Measurements from ENCODE around the gene MFSD12. TPM values are rescaled to one million over a fixed set of nuclear protein-coding genes. Genes with fewer than 3 reads are reported as not detected.

MFSD12 gene
- total RNA-seq, 4 donors from 2014 or later = 22.3 to 77.3 (median 48.7) TPM

- Histone ChIP-seq H3K27ac (no peak overlapping the region), H3K36me3 (no peaks in the 10 kb centered on the region), H3K4me1 (peaks cover 3 to 4% of the 10 kb centered on the region in 2 donors), H3K4me3 (no peak overlapping the region), H3K27me3 (peaks cover 0 to 2% (median 0%) of the 10 kb centered on the region in 3 donors), H3K9me3 (no peaks in the 10 kb centered on the region)
- ATAC-seq = no peak
- TF ChIP-seq CTCF (IDR thresholded peaks at IDR 0.05 in 4 of 5, conservative IDR thresholded peaks at IDR 0.05 in 1 of 5) = no peak
- no peak for TF ChIP-seq POLR2A (IDR thresholded peaks at IDR 0.05)
- in situ Hi-C loops (cut with MboI; ENCODE audit: low sequenced_read_pairs in 4 of 4) = no loop called here
- DNase-seq = no peak
- intact Hi-C loops (cut with DNase I; ENCODE audit: low total_unique reads) = no loop called here
Measured at GRCh38 chr19:3591876-3592613, 34.7 kb upstream of the MFSD12 start.

DNA sequence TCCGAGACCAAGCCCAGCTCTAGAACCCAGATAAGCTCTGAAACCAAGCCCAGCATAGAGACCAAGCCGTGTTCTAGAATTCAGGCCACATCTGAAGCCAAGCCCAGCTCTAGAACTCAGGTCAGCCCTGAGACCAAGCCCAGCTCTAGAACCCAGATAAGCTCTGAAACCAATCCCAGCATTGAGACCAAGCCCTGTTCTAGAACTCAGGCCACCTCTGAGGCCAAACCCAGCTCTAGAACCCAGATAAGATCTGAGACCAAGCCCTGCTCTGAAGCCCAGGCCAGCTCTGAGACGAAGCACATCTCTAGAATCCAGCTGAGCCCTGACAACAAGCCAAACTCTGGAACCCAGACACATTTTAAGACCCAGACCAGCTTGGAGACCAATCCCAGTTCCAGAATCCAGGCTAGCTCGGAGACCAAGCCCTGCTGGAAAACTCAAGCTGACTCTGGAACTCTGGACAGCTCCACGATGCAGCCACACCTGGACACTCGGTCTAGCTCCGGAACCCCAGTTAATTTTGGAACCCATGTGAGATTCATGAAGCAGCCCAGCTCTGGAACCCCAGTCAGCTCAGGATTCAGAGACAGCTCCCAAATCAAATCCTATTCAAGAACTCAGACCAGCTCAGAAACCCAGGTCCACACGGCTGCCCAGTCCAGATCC, 33.7 kb upstream of the MFSD12 start:
- peaks cover 5 to 10% of the 10 kb centered on the region in 2 donors for H3K4me1 ChIP-seq
- TF ChIP-seq POLR2A (IDR thresholded peaks at IDR 0.05) (no peak), CTCF (IDR thresholded peaks at IDR 0.05 in 4 of 5, conservative IDR thresholded peaks at IDR 0.05 in 1 of 5) (no peak)
- intact Hi-C loops (cut with DNase I; ENCODE audit: low total_unique reads) = no loop called here

DNA sequence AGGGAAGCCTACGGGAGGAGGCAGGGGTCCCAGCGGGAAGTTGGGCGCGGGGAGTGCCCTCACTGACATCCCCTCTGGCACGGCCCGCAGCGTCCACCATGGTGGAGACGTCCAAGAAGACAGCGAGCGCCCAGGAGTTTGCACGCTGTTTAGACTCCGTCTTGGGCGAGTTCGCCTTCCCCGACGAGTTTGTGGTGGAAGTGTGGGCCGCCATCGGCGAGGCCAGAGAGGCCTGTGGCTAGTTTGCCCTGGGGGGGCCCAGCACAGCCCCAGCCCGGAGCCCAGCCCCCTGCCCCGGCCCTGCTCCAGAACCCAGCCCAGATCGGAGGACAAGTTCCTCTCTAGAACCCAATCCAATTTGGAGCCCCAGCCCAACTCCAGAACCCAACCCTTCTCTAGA, 32.6 kb upstream of the MFSD12 start:
- TF ChIP-seq CTCF (IDR thresholded peaks at IDR 0.05 in 4 of 5, conservative IDR thresholded peaks at IDR 0.05 in 1 of 5) (no peak), POLR2A (IDR thresholded peaks at IDR 0.05) (no peak)
- no peak for ATAC-seq
- Histone ChIP-seq H3K36me3 (no peaks in the 10 kb centered on the region), H3K27me3 (peaks cover 10 to 15% (median 15%) of the 10 kb centered on the region in 3 donors), H3K4me3 (no peak overlapping the region), H3K27ac (no peak overlapping the region), H3K4me1 (peaks cover 10 to 11% of the 10 kb centered on the region in 2 donors), H3K9me3 (no peaks in the 10 kb centered on the region)
- no peak for DNase-seq
- intact Hi-C loops (cut with DNase I; ENCODE audit: low total_unique reads) (no loop called here), in situ Hi-C loops (cut with MboI; ENCODE audit: low sequenced_read_pairs in 4 of 4) (no loop called here)

More for the DNA sequence above, 33.7 kb upstream of the MFSD12 start:
- in situ Hi-C loops (cut with MboI; ENCODE audit: low sequenced_read_pairs in 4 of 4) = no loop called here
- no peak for DNase-seq
- Histone ChIP-seq H3K27ac (no peak overlapping the region), H3K4me3 (no peak overlapping the region), H3K27me3 (peaks cover 3 to 7% (median 6%) of the 10 kb centered on the region in 3 donors), H3K36me3 (no peaks in the 10 kb centered on the region), H3K9me3 (no peaks in the 10 kb centered on the region)
- ATAC-seq = no peak

DNA sequence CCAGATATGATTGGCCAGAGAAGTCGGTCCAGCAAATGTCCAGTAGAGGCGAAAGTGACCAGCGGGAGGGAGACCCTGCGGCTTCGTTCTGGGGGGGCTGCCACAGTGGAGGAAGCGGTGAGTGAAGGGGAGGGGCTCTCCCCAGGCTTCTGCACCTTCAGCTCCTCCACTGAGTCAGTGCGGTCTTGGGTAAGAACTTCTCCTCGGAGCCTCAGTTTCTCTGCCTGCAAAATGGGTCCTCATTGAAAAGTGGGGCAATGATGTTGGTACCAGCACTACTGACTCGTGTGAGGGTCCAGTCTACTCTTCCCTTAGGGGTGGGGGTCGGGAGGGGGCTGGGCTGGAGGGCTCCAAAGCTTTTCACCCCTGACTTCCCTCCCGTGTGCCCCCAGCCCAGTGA, 32.1 kb upstream of the MFSD12 start:
- Histone ChIP-seq H3K9me3 (no peaks in the 10 kb centered on the region), H3K4me1 (peaks cover 10 to 11% of the 10 kb centered on the region in 2 donors), H3K36me3 (no peaks in the 10 kb centered on the region), H3K27ac (no peak overlapping the region), H3K27me3 (peaks cover 12 to 15% (median 15%) of the 10 kb centered on the region in 3 donors), H3K4me3 (no peak overlapping the region)
- TF ChIP-seq POLR2A (IDR thresholded peaks at IDR 0.05) = no peak
- TF ChIP-seq CTCF (IDR thresholded peaks at IDR 0.05 in 4 of 5, conservative IDR thresholded peaks at IDR 0.05 in 1 of 5) = no peak
- intact Hi-C loops (cut with DNase I; ENCODE audit: low total_unique reads) = no loop called here
- ATAC-seq = no peak
- in situ Hi-C loops (cut with MboI; ENCODE audit: low sequenced_read_pairs in 4 of 4) = no loop called here
- no peak for DNase-seq
